Stimulated activated naive CD4-positive, alpha-beta T cell treated with Interleukin-2 at 50 U/mL for 16 hours (primary cell): ENCODE measurements around the gene MALRD1.

Experiments
- DNase-seq: peaks from one replicate; lab custom pipeline; 2025; lab: John Stamatoyannopoulos, UW

MALRD1 gene

DNA sequence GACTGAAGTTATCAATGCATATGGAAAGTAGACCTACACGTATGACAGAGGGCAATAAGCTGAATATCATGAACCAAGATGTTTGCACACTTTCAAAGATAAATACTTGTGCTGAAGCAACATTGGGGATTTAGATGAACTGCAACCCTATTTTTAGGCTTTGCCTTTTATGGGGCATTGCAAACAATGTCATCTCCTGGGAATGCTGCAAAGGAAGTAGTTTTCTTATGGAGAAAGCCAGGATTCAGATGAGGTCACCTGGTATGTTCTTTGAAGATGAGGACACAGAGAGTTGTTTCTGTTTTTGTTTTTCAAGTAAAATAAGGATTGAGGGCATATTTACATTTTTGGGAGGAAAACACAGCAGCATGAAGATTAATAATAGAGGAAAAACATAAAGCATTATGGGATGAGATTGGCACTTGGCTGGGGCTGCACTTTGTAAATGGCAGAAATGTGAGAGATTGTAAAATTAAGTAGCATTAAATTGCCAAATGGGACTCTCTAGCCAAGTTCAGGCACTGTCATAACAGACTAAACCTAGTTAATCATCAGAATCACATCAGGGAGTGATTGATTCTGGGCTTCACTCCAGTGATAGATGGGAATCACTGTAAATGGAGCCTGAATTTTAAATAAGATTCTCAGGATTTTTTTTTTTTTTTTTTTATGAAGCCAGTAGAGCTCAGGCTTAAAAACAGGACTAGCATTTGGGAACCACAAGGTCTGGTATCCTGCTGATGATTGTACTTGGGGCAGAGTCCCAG lies 63.1 kb downstream of the MALRD1 start:
- DNase-seq = no peak

DNA sequence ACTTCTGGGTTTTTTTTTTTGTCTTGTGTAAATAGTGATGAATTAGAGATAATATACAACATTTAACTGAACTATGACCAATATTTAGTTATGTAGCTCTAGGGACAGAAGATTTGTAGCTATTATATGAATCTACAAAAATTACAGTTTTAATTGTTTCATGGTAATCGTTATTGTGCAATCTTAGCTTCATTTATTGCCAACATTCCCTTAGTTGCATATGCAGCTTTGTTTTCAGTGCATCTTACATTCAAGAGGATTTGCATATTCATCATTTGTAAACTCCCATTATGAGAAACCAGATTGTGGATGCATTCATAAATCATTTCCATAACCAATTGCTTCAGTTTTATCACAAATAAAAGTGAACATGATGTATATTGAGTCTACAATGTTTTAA lies 68.8 kb downstream of the MALRD1 start:
- DNase-seq = no peak

DNA sequence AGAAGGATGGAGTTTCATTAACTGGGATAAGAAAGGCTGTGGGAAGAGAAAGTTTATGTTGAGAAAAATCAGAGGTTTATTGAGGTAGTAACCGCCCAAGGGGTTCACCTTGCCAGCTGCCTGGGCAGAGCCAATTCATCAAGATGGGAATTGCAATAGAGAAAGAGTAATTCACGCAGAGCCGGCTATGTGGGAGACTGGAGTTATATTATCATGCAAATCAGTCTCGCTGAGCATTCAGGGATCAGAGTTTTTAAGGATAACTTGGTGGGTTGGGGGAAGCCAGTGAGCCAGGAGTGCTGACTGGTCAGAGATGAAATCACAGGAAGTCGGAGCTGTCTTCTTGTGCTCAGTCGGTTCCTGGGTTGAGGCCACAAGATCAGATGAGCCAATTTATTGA lies 70.6 kb downstream of the MALRD1 start:
- DNase-seq = no peak

DNA sequence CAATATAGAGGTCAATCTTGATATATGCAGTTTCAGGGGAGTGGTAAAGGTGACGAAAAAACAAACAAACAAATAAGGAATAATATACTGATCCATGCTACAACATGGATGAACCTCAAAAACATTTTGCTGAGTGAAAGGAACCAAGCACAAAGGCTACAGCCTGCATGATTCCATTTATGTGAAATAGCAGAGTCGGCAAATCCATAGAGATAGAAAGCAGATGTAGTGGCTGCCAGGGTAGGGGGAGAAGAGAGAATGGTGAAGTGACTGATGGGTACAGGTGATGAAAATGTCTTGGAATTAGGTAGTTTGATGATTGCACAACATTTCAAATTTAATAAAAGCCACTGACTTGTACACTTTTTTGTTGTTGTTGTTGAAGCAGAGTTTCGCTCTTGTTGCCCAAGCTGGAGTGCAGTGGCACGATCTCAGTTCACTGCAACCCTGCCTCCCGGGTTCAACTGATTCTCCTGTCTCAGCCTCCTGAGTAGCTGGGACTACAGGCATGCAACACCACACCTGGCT lies 71.8 kb downstream of the MALRD1 start:
- no peak for DNase-seq

DNA sequence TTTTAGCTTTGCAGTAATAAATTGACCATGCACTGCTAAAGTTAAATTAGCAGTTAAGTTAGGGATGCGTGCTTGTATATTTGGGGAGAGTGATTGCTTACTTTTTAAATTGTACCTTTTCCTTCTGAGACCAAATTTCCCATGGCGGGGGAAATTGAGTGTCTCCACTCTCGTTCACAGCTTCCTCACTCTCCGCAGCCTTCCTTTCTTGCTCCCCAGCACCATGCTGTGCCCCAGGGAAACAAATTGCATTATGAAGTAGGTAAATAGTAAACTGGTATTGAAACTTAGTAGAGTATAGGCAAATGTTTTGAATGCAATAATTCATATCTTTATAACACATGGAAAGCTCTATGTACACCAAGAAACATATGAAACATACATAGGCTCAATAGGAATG lies 85.4 kb downstream of the MALRD1 start:
- no peak for DNase-seq

DNA sequence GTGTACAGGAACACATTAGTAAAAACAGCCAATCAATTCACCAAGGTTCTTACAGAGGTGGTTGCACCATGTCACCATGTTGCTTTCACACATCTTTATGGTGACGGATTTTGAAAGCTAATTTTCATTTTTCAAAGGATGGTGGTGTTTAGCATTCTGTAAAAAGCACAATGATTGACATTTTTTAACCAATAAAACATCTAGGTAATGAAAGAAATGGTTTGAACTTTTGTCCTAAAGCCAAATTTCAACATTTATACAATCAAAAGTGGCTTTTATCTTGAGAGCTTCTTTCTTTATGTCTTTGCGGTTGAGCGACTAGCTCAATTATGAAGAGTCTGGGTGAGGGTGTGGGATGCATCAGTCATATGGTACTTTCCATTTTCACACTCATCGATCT lies 94.4 kb downstream of the MALRD1 start:
- no peak for DNase-seq

DNA sequence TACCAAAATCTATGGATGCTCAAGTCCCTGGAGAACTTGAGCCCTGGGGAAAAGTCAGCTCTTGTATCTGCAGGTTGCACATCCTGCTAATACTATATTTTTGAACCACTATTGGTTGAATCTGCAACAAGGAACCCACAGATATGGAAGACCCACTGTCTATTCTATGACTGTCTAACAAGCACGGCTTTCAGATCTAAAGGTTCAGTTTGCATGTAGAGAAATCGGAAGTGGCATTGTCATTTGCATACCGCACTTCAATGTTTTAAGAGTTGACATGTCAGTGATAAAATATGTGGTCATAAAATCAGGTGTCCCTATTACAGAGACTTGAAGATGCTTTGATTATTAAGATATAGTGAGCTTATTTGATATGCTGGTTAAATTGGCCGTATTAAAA lies 95.6 kb downstream of the MALRD1 start:
- DNase-seq = no peak

DNA sequence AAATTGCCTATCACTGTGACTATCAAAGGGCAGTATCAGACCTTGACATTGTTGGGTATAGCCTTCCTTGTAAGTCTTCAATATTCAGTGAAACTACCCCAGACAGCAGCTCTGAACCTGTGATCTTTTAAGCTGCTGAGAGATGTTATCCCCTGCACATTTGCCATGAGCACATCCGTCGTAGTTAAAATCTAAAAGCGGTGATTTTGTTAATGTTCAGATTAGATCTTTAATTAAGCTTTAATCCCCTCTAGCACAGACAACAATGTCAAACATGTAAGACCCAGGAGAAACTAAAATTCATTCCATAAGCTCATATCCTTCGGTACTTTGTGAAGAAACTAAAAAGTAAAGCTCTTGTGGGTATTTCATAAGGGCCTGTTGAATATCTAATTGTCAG lies 105.8 kb downstream of the MALRD1 start:
- DNase-seq = no peak

DNA sequence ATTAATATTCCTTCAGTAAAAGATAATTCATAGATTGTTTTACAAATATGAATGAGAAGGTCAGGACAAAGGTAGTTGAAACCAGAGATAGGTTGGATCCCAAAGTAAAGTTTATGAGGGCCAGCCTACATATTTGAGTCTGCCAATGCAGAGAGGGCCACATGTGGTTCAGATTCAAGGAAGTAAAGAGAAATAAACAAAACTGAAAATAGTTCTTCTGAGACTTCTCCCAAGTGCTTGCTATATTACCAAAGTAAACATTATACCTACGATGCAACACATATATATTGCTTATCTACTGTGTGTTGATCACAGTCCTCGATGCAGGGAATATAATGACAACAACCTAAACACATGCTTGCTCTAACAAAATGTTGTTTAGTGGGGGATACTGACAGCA lies 109.8 kb downstream of the MALRD1 start:
- DNase-seq = no peak

DNA sequence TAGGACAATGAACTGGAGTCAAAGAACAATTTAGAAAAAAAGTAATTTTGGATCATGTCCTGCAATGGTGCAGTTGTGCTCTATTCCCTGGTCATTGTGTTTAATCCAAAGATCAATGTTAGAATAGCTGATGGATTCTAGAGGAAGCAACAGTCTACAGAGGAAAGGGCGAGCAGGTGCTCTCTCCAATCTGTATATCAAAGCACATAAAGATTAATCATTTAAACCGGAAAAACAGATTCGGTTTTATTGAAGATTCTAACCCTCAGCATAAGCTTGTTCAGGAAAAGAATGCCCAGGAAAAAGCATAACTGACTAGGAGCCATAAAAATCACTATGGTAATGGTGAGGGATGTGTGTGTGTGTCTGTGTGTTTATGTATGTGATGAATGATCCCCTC lies 110.3 kb downstream of the MALRD1 start:
- no peak for DNase-seq

DNA sequence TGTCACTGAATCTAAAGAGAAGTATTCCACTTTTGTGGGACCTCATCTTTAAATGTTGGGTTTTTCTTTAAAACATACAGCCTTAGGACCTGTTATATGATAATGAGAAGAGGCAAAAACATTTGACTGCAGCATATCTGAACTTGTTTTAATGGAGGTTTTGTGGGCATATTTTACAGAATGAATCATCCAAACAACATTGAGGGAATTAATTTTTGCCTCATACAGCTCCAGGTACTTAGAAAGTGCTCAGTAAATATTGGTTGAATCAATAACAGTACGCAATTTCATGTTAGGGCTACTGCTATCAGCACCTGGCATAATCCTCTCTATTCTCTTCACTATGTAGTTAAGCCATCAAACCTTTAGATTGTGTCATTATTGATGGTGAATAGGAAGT lies 115.9 kb downstream of the MALRD1 start:
- no peak for DNase-seq

DNA sequence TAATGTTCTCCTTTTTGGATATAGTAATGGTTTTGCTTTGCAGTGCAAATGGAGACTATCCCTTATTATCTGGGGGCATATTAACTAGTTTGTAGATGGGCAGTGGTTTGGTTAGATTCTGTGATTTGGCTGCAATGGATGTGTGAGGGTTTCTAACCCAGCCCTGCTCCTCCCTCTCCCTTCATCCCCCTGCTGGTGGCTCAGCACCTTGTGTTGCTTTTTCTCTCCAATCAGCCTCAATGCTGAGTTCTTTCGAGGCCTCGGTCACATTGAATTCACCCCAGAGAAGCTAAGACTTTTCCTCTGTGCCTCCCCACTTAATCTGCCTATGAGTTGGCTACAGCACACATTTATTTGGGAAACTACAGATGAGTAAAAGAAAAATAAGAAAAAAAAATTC lies 120.0 kb downstream of the MALRD1 start:
- no peak for DNase-seq

DNA sequence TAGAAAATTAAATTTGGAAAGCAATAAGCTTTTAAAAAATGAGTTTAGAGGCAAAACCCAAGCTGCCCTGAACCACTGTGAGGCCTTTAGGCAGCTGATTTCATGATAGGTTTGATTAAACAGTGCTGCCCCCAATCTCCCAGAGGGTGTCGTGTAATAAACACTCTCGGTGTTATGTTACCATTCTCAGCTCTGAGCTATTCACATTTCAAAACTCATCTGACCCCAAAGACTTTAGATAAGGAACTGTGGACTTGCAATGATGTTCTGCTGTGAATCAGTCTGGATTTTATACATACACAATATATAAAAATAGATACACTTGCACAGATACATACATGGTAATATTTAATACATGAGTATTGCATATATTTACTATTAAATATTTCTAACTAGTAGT lies 120.4 kb downstream of the MALRD1 start:
- no peak for DNase-seq

DNA sequence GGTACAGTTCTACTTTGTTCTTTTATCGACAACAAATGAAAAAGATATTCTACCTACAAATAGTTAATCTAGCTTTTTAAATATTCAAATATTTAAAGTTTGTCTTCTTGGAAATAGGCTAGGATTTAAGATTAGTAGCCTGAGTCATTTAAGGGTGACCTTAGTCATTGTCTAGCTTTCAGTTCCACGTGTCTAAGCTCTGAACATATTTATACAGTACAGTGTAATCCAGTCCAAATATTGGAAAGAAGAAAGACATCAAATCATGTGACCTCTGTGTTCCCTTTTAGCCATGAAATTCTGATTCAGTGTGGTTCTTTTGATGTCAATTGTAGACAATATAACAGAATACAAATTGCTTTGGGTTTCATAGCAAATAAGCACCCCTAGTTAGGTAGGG lies 121.1 kb downstream of the MALRD1 start:
- no peak for DNase-seq

DNA sequence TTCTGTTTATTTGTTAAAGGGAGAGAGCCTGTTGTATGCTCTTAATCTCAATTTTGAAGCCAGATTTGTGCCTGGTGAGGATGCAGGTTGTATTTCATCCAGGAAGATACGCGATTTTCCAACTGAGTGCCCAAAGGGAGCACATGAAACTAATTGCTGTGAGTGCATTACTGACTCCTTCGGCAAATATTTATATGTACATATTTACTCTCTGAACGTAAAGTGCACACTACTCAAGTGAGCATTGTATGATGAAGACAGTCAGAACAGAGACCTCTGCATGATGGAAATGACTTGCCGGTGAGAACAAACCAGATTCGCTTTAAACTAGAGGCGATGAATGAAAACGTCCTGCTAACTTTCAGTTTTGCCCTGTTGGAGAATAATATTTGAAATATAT lies 130.1 kb downstream of the MALRD1 start:
- no peak for DNase-seq

DNA sequence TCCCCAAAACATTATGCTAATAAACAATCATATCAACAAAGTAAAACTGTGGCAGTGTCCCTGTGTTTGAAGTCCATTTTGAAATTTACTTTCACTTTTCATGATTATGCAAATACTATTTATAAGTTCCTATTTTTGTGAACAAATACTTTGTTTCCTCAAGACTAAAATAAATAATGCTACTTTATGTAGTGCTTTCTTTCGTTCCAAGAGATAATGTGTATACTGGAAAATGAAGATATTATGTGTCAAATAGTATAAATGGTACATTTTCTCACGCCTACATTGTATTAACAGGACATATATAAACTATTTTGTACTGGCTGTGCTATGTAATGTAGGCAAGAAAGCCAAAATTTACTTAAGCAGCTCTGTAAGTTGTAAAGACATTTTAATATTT lies 136.3 kb downstream of the MALRD1 start:
- DNase-seq = no peak

DNA sequence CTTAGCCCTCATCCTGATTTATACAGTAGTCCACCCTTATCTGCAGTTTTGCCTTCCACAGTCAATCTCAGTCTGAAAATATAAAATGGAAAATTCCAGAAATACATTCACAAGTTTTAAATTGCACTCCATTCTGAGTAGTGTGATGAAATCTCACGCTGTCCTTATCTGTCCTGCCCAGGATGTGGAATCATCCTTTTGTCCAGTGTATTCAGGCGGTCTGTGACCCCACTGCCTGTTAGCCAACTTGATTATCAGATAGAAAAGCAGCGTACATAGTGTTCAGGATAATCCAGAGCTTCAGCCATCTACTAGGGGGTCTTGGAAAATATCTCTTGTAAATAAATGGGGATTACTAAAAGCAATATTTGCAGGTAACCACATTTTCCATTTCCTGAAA lies 146.3 kb downstream of the MALRD1 start:
- DNase-seq = no peak

DNA sequence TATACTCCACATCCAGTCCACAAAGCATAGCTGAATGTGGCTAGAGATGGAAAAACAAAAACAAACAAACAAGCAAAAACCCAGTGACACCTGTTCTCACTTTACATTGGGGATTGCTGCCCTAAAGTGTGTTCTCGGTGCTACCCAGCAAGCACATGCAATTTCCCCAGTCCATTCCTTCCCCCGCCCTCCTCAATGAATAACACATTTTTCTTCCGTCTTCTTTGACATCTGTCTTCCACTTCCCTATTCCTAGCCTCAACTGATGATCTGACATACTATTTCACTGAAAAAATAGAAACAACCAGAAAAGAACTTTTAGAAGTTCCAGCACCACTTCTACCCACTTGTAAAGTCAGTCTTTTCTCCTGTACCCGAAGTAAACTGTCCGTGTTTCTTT lies 147.1 kb downstream of the MALRD1 start:
- no peak for DNase-seq

DNA sequence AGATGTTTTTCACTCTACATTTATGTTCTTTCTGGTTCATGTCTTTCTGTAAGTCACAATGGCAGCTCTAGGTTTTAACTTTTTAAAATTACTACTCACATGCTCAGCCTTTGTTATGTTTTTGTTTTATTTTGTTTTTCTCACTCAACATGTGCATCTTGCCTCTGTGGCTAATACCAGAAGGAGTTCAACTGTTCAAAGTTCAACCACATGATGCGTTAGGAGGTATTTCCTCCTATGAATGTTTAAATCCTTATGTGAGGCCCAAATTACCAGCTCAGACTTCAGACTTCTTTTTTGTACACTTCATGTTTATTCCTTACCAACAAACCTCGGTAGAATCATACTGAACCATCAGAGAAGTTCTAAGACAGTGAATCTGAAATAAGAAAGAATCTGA lies 151.6 kb downstream of the MALRD1 start:
- no peak for DNase-seq

DNA sequence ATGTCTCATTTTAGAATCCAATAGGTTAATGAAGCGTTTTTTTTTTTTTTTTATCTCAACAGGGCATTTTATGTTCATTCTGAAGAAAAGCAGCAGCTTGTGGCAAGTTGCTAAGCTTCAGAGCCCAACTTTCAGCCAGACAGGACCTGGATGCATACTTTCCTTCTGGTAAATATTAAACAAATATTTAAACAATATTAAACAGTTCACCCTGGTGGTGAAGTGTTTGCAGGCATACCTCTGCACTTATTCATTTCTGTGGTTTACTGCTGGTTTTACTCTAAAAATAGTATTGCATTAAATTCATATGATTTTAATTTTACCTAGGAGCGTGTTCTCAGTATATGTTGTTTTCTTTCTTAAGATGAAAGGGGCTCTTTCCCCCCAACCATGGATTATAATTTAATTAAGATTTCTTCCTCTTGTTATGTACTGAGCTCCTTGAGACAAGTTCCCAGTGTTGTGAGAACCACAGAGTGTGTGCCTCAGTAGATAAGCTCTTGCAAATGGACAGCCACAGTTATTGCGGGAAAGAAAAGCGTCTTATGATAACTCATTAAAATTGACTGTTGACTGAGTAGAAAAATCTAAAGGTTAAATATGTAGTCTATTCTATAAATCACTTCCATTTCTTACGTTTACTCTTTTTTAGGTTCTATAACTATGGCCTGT lies 155.8 kb downstream of the MALRD1 start:
- no peak for DNase-seq

DNA sequence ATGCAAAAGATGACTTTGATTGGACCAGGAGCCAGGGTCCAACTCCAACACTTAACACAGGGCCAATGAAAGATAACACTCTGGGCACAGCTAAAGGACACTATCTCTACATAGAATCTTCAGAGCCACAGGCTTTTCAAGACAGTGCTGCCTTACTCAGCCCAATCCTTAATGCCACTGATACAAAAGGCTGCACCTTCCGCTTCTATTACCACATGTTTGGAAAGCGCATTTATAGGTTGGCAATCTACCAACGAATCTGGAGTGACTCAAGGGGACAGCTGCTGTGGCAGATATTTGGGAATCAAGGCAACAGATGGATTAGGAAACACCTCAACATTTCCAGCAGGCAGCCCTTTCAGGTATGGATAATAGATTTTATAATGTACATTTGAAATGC lies 160.7 kb downstream of the MALRD1 start:
- DNase-seq = no peak

DNA sequence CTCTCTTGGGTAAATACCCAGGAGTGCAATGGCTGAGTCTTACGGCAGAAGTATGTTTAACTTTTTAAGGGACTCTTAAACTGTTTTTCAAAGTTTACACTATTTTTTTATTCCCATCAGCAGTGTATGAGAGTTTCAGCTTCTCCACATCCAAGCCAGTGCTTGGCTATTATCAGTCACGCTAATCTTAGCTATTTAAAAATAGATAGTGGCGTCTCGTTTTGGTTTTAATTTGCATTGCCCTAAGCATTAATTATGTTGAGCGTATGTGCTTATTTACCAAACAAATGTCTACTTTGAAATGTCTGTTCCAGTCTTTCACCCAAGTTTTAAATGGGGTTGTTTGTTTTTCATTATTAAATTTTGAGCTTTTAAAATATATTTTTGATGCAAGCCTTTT lies 164.0 kb downstream of the MALRD1 start:
- DNase-seq = no peak

DNA sequence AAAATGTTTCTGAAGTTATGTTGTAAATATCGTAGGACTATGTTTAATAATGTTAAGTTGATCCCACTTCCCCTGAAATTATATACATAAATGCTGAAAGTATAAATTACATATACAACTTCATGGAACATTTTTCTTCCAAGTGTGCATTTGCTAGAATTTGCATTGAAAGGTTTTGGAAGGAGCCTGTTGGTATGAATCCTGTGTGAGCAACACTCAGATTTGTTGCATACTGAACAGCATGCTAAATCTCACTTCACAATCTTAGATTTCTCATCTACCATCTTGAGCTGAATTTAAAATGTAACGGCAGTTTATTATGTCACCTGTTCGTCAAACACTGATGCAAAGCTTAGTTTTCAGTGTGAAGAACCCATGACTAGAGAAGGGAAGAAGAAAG lies 172.6 kb downstream of the MALRD1 start:
- DNase-seq = no peak

DNA sequence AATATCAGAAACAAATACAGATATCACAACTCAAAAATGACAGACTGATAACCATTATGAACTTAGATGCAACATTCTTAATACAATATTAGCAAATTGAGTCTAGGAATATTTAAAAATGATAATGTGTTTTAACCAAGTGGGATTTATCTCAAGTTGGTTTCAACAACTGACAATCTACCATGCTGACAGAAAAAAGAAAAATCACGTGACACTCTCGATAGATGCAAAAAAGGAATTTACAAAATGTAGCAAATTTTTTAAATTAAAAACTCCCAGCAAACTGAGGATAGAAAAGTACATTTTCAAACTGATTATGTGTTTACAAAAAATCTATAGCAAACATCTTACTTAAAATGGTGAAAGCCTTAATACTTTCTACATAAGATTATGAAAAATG lies 177.4 kb downstream of the MALRD1 start:
- no peak for DNase-seq
